Adrenal gland (tissue), 12 donors: ENCODE data around the gene SIX3. TPM values are rescaled to one million over a fixed set of nuclear protein-coding genes. Genes with fewer than 3 reads are reported as not detected.

Experiments used
- DNase-seq, 7 donors: peaks; one replicate each; pipeline ENCODE4 v3.0.0-alpha.2; 2019 to 2020
- H3K27ac ChIP-seq, 5 donors: fragments of 200-600 bp; sonication (generic) in 4 of 5; 1 replicate in 3 of 5; 2 replicates in 2 of 5; pipeline versions ENCODE4 v1.5.1 to v1.8.0; 2016 to 2020; ENCODE audit warnings: mild to moderate bottlenecking in 1 of 5
- H3K27me3 ChIP-seq: fragments of 200-600 bp; 2 replicates; pipeline ENCODE4 v1.8.0; 2021
- H3K36me3 ChIP-seq, 2 donors: fragments of 200-600 bp; replicated peaks in 1 of 2; 1 replicate in 1 of 2; 2 replicates in 1 of 2; pipeline versions ENCODE4 v1.5.1 to v1.8.0; 2018 to 2022
- H3K4me1 ChIP-seq, 2 donors: fragments of 200-600 bp; replicated peaks in 1 of 2; 1 replicate in 1 of 2; 2 replicates in 1 of 2; pipeline versions ENCODE4 v1.5.1 to v1.8.0; 2018 to 2021
- H3K4me3 ChIP-seq, 4 donors: fragments of 200-600 bp; sonication (generic) in 3 of 4; one replicate each; pipeline ENCODE4 v1.5.1; 2016 to 2018
- H3K9me3 ChIP-seq, 3 donors: fragments of 200-600 bp; sonication (generic) in 1 of 3; replicated peaks in 1 of 3; 1 replicate in 2 of 3; 2 replicates in 1 of 3; pipeline versions ENCODE4 v1.5.1 to v1.8.0; 2016 to 2021
- CTCF ChIP-seq, 6 experiments: fragments of 450-650 bp in 4 of 6; fragments of 200-600 bp in 2 of 6; sonication (generic) in 1 of 6; IDR thresholded peaks; 1 replicate in 5 of 6; 2 replicates in 1 of 6; pipeline versions ENCODE4 v1.5.1 to v1.8.0; 2016 to 2021; ENCODE audit warnings: antibody characterized with exemption in 6 of 6, mild to moderate bottlenecking in 2 of 6, moderate library complexity in 1 of 6
- POLR2A ChIP-seq, 2 donors: fragments of 450-650 bp; IDR thresholded peaks; one replicate each; pipeline ENCODE4 v1.6.1; 2017; ENCODE audit warnings: antibody characterized with exemption in 2 of 2, mild to moderate bottlenecking in 2 of 2, moderate library complexity in 1 of 2
- WGBS, 4 donors: extraction: QIAGEN DNeasy Blood & Tissue Kit in 2 of 4; methylation state at CpG; one replicate each; pipeline versions ENCODE4 v1.1.5 to v1.1.7; 2013 to 2017; 5-methylcytosine and 5-hydroxymethylcytosine counted together
- intact Hi-C, 2 donors: fragments of 100-400 bp; cut with DNase I; formaldehyde crosslinking; loops; one replicate each; pipeline versions ENCODE4 v1.14.1 to v1.15.0; 2022 to 2023
- polyA plus RNA-seq, 3 donors: library from polyadenylated mRNA; stranded (reverse); fragments of 200-250 nt in 2 of 3; fragments of 350-450 nt in 1 of 3; fragmentation: Illumina TruSeq in 1 of 3; extraction: RNeasy Lipid Tissue Mini Kit (QIAGEN cat#74804) in 1 of 3; gene quantifications; one replicate each; pipeline ENCODE4 v1.2.3, GENCODE V29; 2013 to 2014
- total RNA-seq, 9 donors: library from RNA; depleted of rRNA in 4 of 9; stranded (reverse); fragments of >200 nt in 4 of 9; fragments of 120-200 nt in 1 of 9; fragmentation: NEBNext Ultra II Directional in 1 of 9; extraction: Animal tissue kit (Norgen Biotek cat#: 25700) in 1 of 9; gene quantifications; one replicate each; pipeline versions ENCODE4 v1.1.0 to v1.2.4, GENCODE V29; 2013 to 2023
- donor health status: healthy with polysubstance abuse.
- donor health status: Bipolar disorder and iron deficiency.
- donor health status: DM: yes; HTN: yes; CAD: no.
- donor health status: DM: no; HTN: no; CAD: no.
- donor health status: DM: no; HTN: no; CAD: no.
- donor health status: DM: yes; HTN: yes; CAD: no.

SIX3 gene
- total and polyA plus RNA-seq, 12 donors = not detected

- Histone ChIP-seq H3K36me3 (no peaks in the 10 kb centered on the region), H3K27ac (no peak overlapping the region), H3K9me3 (no peaks in the 10 kb centered on the region), H3K4me1 (peaks cover 9 to 19% of the 10 kb centered on the region in 2 donors), H3K27me3 (peaks cover 62% of the 10 kb centered on the region), H3K4me3 (peak overlapping the region in 1 of 4 donors; percentile 29)
- TF ChIP-seq CTCF (IDR thresholded peaks at IDR 0.05) (no peak), POLR2A (IDR thresholded peaks at IDR 0.05) (no peak)
- intact Hi-C loops = no loop called here
- 15 to 21% (median 19%) methylated on average over 18 of the region's 18 CpGs for WGBS, 4 donors
- DNase-seq = no peak
Observed at GRCh38 chr2:44944952-44945612, 3.6 kb downstream of the SIX3 start.

GRCh38 chr2:44945676-44946371 is 4.3 kb downstream of the SIX3 start:
- TF ChIP-seq CTCF (IDR thresholded peaks at IDR 0.05) (no peak), POLR2A (IDR thresholded peaks at IDR 0.05) (no peak)
- intact Hi-C loops = no loop called here
- peaks cover 59% of the 10 kb centered on the region for H3K27me3 ChIP-seq
- DNase-seq = no peak
- no peak overlapping the region for H3K27ac ChIP-seq
- H3K4me1 ChIP-seq = peaks cover 9 to 19% of the 10 kb centered on the region in 2 donors
- WGBS, 4 donors = 61 to 71% (median 67%) methylated on average over 16 of the region's 16 CpGs
- H3K9me3 ChIP-seq = no peaks in the 10 kb centered on the region
- no peak overlapping the region for H3K4me3 ChIP-seq
- H3K36me3 ChIP-seq = no peaks in the 10 kb centered on the region

- no peak overlapping the region for H3K4me3 ChIP-seq
- H3K27ac ChIP-seq = no peak overlapping the region
- peaks cover 9 to 13% of the 10 kb centered on the region in 2 donors for H3K4me1 ChIP-seq
- no peaks in the 10 kb centered on the region for H3K36me3 ChIP-seq
- intact Hi-C loops = no loop called here
- TF ChIP-seq POLR2A (IDR thresholded peaks at IDR 0.05) (no peak), CTCF (IDR thresholded peaks at IDR 0.05) (no peak)
- WGBS, 4 donors = 67 to 84% (median 79%) methylated on average over 10 to 11 of the region's 11 CpGs
- no peak for DNase-seq
- H3K9me3 ChIP-seq = no peaks in the 10 kb centered on the region
- peaks cover 55% of the 10 kb centered on the region for H3K27me3 ChIP-seq
Observed at GRCh38 chr2:44946372-44947027, 5.0 kb downstream of the SIX3 start.

GRCh38 chr2:44947028-44947375 is 5.5 kb downstream of the SIX3 start:
- TF ChIP-seq POLR2A (IDR thresholded peaks at IDR 0.05) (no peak), CTCF (IDR thresholded peaks at IDR 0.05) (no peak)
- Histone ChIP-seq H3K27me3 (peaks cover 59% of the 10 kb centered on the region), H3K9me3 (no peaks in the 10 kb centered on the region), H3K4me3 (no peak overlapping the region), H3K36me3 (no peaks in the 10 kb centered on the region), H3K27ac (no peak overlapping the region), H3K4me1 (peaks cover 12 to 16% of the 10 kb centered on the region in 2 donors)
- 75 to 87% (median 83%) methylated on average over 4 to 5 of the region's 5 CpGs for WGBS, 4 donors
- intact Hi-C loops = no loop called here
- no peak for DNase-seq
